Liver (tissue), 3 donors: Measurements from ENCODE around the gene RNASEH2C.

Source experiments
- ATF3 ChIP-seq: IDR thresholded peaks from 2 replicates; pipeline ENCODE4 v1.6.1; 2016; ENCODE audit warnings: antibody characterized with exemption
- CTCF ChIP-seq: fragments of 150-350 bp; IDR thresholded peaks from 2 replicates; pipeline ENCODE4 v1.5.1; 2017; ENCODE audit warnings: improper control_type of control experiment, low read depth, low read length; ENCODE audit not compliant: missing input control
- GABPA ChIP-seq, 2 donors: IDR thresholded peaks in 1 of 2; conservative IDR thresholded peaks in 1 of 2; 2 replicates each; pipeline ENCODE4 v1.6.1; 2016; ENCODE audit warnings: antibody characterized with exemption in 2 of 2, mild to moderate bottlenecking in 1 of 2, moderate library complexity in 1 of 2
- HNF4A ChIP-seq, 2 donors: conservative IDR thresholded peaks; 2 replicates each; pipeline ENCODE4 v1.6.1; 2016; ENCODE audit warnings: antibody characterized with exemption in 2 of 2, mild to moderate bottlenecking in 2 of 2
- JUND ChIP-seq, 2 donors: IDR thresholded peaks; 2 replicates each; pipeline ENCODE4 v1.6.1; 2016; ENCODE audit warnings: antibody characterized with exemption in 2 of 2
- MAX ChIP-seq: IDR thresholded peaks from 2 replicates; pipeline ENCODE4 v1.6.1; 2016; ENCODE audit warnings: antibody characterized with exemption
- RAD21 ChIP-seq, 2 donors: IDR thresholded peaks; 2 replicates each; pipeline ENCODE4 v1.6.1; 2016; ENCODE audit warnings: antibody characterized with exemption in 2 of 2, mild to moderate bottlenecking in 2 of 2
- REST ChIP-seq: IDR thresholded peaks from 2 replicates; pipeline ENCODE4 v1.6.1; 2016; ENCODE audit warnings: antibody characterized with exemption, mild to moderate bottlenecking
- RXRA ChIP-seq, 2 donors: IDR thresholded peaks; 2 replicates each; pipeline ENCODE4 v1.6.1; 2017 to 2018; ENCODE audit warnings: antibody characterized with exemption in 2 of 2, mild to moderate bottlenecking in 1 of 2
- SP1 ChIP-seq: IDR thresholded peaks from 2 replicates; pipeline ENCODE4 v1.6.1; 2018; ENCODE audit warnings: antibody characterized with exemption, mild to moderate bottlenecking
- TAF1 ChIP-seq: conservative IDR thresholded peaks from 2 replicates; pipeline ENCODE4 v1.6.1; 2016; ENCODE audit warnings: antibody characterized with exemption, mild to moderate bottlenecking
- YY1 ChIP-seq: IDR thresholded peaks from 2 replicates; pipeline ENCODE4 v1.6.1; 2016; ENCODE audit warnings: antibody characterized with exemption, mild to moderate bottlenecking
- ZBTB33 ChIP-seq: IDR thresholded peaks from 2 replicates; pipeline ENCODE4 v1.6.1; 2016; ENCODE audit warnings: antibody characterized with exemption
- donor health status: healthy.
- donor health status: healthy.

GRCh38 chr11:65692367-65692766 is 28.2 kb downstream of the RNASEH2C start:
- TF ChIP-seq CTCF (no peak), RAD21 (IDR thresholded peaks at IDR 0.05) (no peak), ZBTB33 (no peak), HNF4A (conservative IDR thresholded peaks at IDR 0.05) (no peak), YY1 (no peak), MAX (no peak), TAF1 (no peak), ATF3 (no peak), JUND (IDR thresholded peaks at IDR 0.05) (no peak), REST (no peak), SP1 (no peak), GABPA (IDR thresholded peaks at IDR 0.05 in 1 of 2, conservative IDR thresholded peaks at IDR 0.05 in 1 of 2) (no peak), RXRA (IDR thresholded peaks at IDR 0.05) (no peak)
